Fibroblast of lung (primary cell): Measurements from ENCODE around the gene SNX19. TPM values are rescaled to one million over a fixed set of nuclear protein-coding genes. Genes with fewer than 3 reads are reported as not detected.

Experiments
- DNase-seq, 2 donors: peaks; one replicate each; pipeline versions ENCODE4 v3.0.0 to v3.0.0-alpha.2; 2010; ENCODE audit warnings: low read depth in 2 of 2
- H2AFZ ChIP-seq: 2 replicates; pipeline ENCODE4 v1.5.1; 2012; ENCODE audit warnings: low read length, control low read depth, inconsistent platforms
- H3K27ac ChIP-seq: 2 replicates; pipeline ENCODE4 v1.5.1; 2011; ENCODE audit warnings: low read length, control low read depth; ENCODE audit not compliant: insufficient read depth
- H3K27me3 ChIP-seq: 2 replicates; pipeline ENCODE4 v1.5.1; 2011; ENCODE audit warnings: mild to moderate bottlenecking, low read length; ENCODE audit not compliant: control insufficient read depth, insufficient read depth
- H3K36me3 ChIP-seq: 2 replicates; pipeline ENCODE4 v1.5.1; 2011; ENCODE audit warnings: low read length; ENCODE audit not compliant: control insufficient read depth, insufficient read depth
- H3K4me1 ChIP-seq: 2 replicates; pipeline ENCODE4 v1.5.1; 2011; ENCODE audit warnings: low read length; ENCODE audit not compliant: control insufficient read depth, insufficient read depth; ENCODE audit errors: extremely low read depth
- H3K4me2 ChIP-seq: 2 replicates; pipeline ENCODE4 v1.5.1; 2011; ENCODE audit warnings: low read length, control low read depth; ENCODE audit not compliant: insufficient read depth; ENCODE audit errors: extremely low read depth
- H3K4me3 ChIP-seq, 4 experiments: fragments of 200-600 bp in 1 of 4; sonication (generic) in 1 of 4; replicated peaks in 1 of 4; 2 replicates each; pipeline ENCODE4 v1.5.1; 2011 to 2016; ENCODE audit warnings: low read length in 4 of 4, low read depth in 3 of 4, mild to moderate bottlenecking in 3 of 4, control low read depth in 2 of 4, inconsistent platforms in 1 of 4, mixed read lengths in 1 of 4; ENCODE audit not compliant: insufficient read depth in 1 of 4; ENCODE audit errors: control extremely low read depth in 1 of 4
- H3K79me2 ChIP-seq: 2 replicates; pipeline ENCODE4 v1.5.1; 2012; ENCODE audit warnings: mild to moderate bottlenecking, low read length, inconsistent platforms; ENCODE audit not compliant: control insufficient read depth, insufficient read depth
- H3K9ac ChIP-seq: 2 replicates; pipeline ENCODE4 v1.5.1; 2011; ENCODE audit warnings: mild to moderate bottlenecking, low read length, control low read depth; ENCODE audit not compliant: insufficient read depth
- H3K9me3 ChIP-seq: 2 replicates; pipeline ENCODE4 v1.5.1; 2012; ENCODE audit warnings: low read depth, low read length; ENCODE audit not compliant: control insufficient read depth, insufficient read depth
- H4K20me1 ChIP-seq: 2 replicates; pipeline ENCODE4 v1.5.1; 2011; ENCODE audit warnings: low read length; ENCODE audit not compliant: control insufficient read depth, insufficient read depth; ENCODE audit errors: extremely low read depth
- EZH2 ChIP-seq: IDR thresholded peaks from 2 replicates; pipeline ENCODE4 v1.5.1; 2012; ENCODE audit warnings: low read length, control low read depth, mild to moderate bottlenecking; ENCODE audit errors: missing control alignments
- polyA plus RNA-seq, 2 donors: library from polyadenylated mRNA; depleted of rRNA in 1 of 2; stranded (reverse) in 1 of 2; unstranded in 1 of 2; fragments of >200 nt; gene quantifications; 2 replicates each; pipeline ENCODE4 v1.2.1, GENCODE V29; 2011 to 2012; ENCODE audit warnings: missing spikeins in 1 of 2
- total RNA-seq: library from RNA; depleted of rRNA; stranded (reverse); fragments of >200 nt; gene quantifications from 2 replicates; pipeline ENCODE4 v1.2.1, GENCODE V29; 2014
- TF ChIP-seq, protein P1 (sequence below), 2 donors: IDR thresholded peaks in 1 of 2; conservative IDR thresholded peaks in 1 of 2; 1 replicate in 1 of 2; 2 replicates in 1 of 2; pipeline ENCODE4 v1.5.1; 2011 to 2012; ENCODE audit warnings: low read length in 2 of 2, control low read depth in 1 of 2, inconsistent platforms in 1 of 2, low read depth in 1 of 2, mild to moderate bottlenecking in 1 of 2

Gene SNX19
- total and polyA plus RNA-seq, 2 donors (not counting 1 experiment from before 2014, with no cell fraction given), result 76.6 to 91.7 TPM

GRCh38 chr11:130891326-130891725, 25.0 kb downstream of the SNX19 start:
- Histone ChIP-seq H3K79me2 (no peaks in the 10 kb centered on the region), H3K4me1 (peaks cover 6% of the 10 kb centered on the region), H3K9me3 (no peaks in the 10 kb centered on the region), H3K4me2 (no peak overlapping the region), H3K27ac (no peak overlapping the region), H3K36me3 (peaks cover 7% of the 10 kb centered on the region), H2AFZ (no peak overlapping the region), H4K20me1 (no peaks in the 10 kb centered on the region), H3K4me3 (no peak overlapping the region), H3K9ac (no peak overlapping the region), H3K27me3 (no peaks in the 10 kb centered on the region)
- TF ChIP-seq, protein P1, sequence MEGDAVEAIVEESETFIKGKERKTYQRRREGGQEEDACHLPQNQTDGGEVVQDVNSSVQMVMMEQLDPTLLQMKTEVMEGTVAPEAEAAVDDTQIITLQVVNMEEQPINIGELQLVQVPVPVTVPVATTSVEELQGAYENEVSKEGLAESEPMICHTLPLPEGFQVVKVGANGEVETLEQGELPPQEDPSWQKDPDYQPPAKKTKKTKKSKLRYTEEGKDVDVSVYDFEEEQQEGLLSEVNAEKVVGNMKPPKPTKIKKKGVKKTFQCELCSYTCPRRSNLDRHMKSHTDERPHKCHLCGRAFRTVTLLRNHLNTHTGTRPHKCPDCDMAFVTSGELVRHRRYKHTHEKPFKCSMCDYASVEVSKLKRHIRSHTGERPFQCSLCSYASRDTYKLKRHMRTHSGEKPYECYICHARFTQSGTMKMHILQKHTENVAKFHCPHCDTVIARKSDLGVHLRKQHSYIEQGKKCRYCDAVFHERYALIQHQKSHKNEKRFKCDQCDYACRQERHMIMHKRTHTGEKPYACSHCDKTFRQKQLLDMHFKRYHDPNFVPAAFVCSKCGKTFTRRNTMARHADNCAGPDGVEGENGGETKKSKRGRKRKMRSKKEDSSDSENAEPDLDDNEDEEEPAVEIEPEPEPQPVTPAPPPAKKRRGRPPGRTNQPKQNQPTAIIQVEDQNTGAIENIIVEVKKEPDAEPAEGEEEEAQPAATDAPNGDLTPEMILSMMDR (conservative IDR thresholded peaks at IDR 0.05 in 1 of 2, IDR thresholded peaks at IDR 0.05 in 1 of 2; ENCODE audit: low read depth in 1 of 2, low read length in 2 of 2), result no peak
- no peak for TF ChIP-seq EZH2
- DNase-seq, result peak; percentile 54 to 75

DNA sequence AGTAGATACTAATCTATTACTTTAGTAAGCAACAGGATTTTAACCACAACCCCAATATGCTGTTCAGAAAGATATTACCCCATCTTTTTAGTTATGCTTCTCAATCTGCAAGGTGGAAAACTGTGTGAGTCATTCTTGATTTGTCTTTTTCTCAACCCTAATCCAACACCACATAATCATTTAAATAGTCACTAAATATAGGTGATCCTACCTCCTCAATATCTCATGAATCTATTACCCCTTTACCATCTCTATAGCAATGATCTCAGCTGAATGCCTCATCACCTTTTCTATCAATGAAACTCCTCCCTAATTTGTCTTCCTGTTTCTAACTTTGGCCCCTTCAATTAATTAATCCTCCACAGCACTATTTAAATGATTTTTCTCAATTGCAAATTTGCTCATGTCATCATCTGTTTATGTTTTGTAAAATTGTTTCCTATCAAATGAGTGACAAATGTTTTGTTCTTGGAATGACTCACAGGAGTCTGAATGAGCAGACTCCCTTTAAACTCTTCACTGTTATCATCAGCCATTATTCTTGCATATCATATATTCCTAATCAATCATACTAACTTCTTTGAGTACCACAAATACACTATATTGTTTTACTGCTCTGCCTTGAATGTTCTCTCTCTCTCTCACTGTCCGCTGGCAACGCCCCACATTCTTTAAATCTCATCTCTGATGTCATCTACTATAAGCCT, 26.1 kb downstream of the SNX19 start:
- Histone ChIP-seq H2AFZ (no peak overlapping the region), H3K36me3 (peaks cover 5% of the 10 kb centered on the region), H3K9me3 (no peaks in the 10 kb centered on the region), H3K27me3 (no peaks in the 10 kb centered on the region), H3K4me2 (no peak overlapping the region), H3K4me1 (peaks cover 5% of the 10 kb centered on the region), H3K27ac (no peak overlapping the region), H3K4me3 (no peak overlapping the region), H4K20me1 (no peaks in the 10 kb centered on the region), H3K79me2 (no peaks in the 10 kb centered on the region), H3K9ac (no peak overlapping the region)
- TF ChIP-seq, protein P1 (conservative IDR thresholded peaks at IDR 0.05 in 1 of 2, IDR thresholded peaks at IDR 0.05 in 1 of 2; ENCODE audit: low read depth in 1 of 2, low read length in 2 of 2), result no peak
- TF ChIP-seq EZH2, result no peak
- peak in 1 of 2 donors; percentile 23 for DNase-seq

DNA sequence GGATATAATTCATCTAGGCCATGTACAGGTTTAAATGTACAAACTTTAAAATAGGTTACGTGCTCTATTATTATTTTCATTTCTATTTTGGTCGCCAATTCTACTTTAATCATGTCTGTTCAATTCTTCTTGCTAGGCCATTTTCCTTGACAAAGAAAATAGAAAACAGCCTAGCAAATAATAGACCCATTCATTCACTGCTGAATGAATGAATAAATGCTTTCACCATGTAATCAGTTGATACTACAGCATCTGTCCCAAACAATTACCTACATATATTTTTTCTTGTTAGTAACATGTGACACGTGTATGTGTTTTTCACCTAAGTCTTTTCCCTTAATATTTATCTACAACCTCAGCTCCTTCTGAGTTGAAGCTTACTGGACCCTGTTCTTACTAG, 27.5 kb downstream of the SNX19 start:
- Histone ChIP-seq H3K4me2 (no peak overlapping the region), H3K4me3 (no peak overlapping the region), H3K79me2 (no peaks in the 10 kb centered on the region), H4K20me1 (no peaks in the 10 kb centered on the region), H3K9me3 (no peaks in the 10 kb centered on the region), H3K27ac (no peak overlapping the region), H3K27me3 (no peaks in the 10 kb centered on the region), H3K4me1 (peaks cover 5% of the 10 kb centered on the region), H2AFZ (no peak overlapping the region), H3K36me3 (peaks cover 3% of the 10 kb centered on the region), H3K9ac (no peak overlapping the region)
- no peak for DNase-seq
- no peak for TF ChIP-seq EZH2
- TF ChIP-seq, protein P1 (conservative IDR thresholded peaks at IDR 0.05 in 1 of 2, IDR thresholded peaks at IDR 0.05 in 1 of 2; ENCODE audit: low read depth in 1 of 2, low read length in 2 of 2), result no peak
